GM21528 (cell line): ENCODE measurements around the gene ARID3C.
"Not testable (repeated sequence)": the region's sequence is repeated elsewhere in the genome, so short reads cannot be mapped to it uniquely, and the experiment has no call there.

ENCODE experiments used
- ATAC-seq: cut with Tn5 transposase; IDR thresholded peaks from one replicate; pipeline ENCODE4 v1.9.1; 2021; ENCODE audit warnings: mild to moderate bottlenecking, moderate library complexity; ENCODE audit not compliant: unreplicated experiment, low FRiP score

ARID3C gene

DNA sequence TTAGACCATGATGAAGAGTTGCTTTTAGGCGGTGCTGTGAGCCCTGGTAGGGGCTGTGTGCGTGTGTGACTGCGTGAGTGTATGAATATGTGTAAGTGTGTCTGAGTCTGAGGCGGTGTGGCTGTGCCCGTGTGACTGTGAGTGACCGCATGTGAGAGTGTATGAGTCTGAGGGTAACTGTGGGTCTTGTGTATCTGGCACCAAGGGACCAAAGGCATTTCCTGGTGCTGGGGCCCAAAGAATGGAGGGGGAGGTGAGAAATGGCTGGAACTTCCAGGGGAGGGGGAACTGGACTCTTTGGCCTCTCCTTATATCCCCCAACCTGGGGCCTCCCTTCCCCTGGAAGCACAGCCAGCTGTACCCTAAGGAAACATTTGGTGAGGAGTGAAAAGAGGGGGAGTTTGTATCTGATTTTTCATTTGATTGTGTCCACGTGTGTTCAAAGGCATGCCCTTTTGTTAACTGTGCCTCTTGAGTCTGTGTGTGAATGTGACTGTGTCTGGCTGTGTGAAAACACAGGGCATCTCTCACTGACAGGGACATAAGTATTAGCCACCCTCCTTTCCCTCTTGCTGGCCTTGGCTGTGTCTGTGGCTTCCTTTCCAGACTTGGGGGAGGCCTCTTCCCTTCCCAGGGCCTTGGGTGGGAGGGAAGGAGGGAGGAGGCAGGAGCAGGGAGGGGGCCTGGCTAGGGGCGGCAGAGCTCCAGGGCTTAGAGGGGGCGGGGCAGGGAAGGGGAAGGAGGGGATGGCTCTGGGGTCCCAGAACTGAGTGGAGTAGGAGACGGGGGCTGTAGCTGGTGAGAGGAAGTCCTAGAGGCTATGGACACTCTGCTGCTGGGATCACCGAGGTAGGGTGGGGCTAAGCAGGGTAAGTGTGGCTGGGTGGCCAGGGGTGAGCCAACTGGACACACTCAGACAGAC is 24.5 kb upstream of the ARID3C start:
- ATAC-seq = no peak

DNA sequence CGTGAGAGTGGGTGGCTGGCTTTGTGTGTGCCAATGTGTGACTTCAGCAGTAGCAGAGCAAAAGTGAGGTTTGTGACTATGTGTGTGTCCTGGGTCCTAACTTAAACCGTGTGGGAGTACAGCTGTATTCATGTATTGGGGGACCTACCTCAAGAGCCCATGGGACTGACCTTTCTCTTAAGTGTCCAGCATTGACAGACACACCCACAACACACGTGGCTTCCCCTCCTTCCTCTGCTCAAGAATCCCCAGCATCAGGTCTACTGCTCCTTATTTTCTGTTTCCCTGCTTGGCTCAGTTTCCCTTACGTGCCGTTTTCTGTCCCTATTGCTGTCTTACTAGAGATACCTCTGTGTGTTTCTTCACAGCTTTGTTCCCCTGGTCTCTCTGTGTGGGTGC is 23.7 kb upstream of the ARID3C start:
- ATAC-seq = no peak

GRCh38 chr9:34651876-34652601 is 23.2 kb upstream of the ARID3C start, which contains the start of gene IL11RA:
IL11RA (plus strand) TSS chr9:34652185; CDS start chr9:34655218, 3,033 bp downstream.
- no peak for ATAC-seq

DNA sequence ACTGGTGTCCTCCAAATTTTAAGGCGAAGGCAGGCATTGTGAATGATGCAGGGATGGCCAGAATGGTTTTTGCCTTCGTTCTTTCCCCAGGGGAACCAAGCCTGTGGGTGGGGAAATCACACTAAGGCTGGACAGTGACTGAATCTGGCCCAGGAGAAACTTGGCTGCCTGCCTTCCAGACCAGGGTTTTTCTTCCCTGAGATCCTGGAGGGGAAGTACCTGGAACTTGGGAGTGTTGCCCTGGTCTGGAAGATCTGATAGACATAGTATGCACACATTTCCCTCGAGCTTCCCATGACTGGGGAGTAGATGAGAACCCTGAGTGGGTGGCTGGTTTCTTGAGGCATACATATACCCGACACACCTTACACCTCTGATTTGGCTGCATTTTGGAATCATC is 22.5 kb upstream of the ARID3C start:
- ATAC-seq = no peak

DNA sequence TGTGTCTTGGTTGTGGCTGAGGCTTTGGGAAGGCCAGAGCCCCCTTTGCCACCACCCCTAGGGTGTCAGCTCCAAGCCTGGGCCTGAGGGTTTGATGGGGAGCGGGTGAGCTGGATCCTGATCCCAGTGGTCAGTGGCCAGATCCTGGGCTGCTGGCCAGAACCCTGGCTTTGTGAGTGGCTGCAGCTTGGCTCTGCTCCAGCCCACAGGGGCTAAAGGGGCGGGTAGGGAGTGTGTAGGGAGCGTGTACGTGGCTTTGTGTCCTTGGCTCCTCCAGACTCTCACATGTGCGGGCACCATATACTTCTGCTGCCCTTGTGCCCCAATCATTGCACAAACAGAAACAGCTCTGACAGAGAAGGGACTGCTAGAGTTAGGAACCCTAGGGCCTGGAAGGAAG is 21.9 kb upstream of the ARID3C start:
- ATAC-seq = no peak

GRCh38 chr9:34648673-34649072 is 19.8 kb upstream of the ARID3C start:
- no peak for ATAC-seq

- no peak for ATAC-seq
These were observed 18.8 kb upstream of the ARID3C start for GRCh38 chr9:34647651-34648050.

- no peak for ATAC-seq
These were observed 18.2 kb upstream of the ARID3C start for GRCh38 chr9:34647084-34647403.

- ATAC-seq = peak; percentile 89
These were observed 17.6 kb upstream of the ARID3C start, which contains the start of gene GALT for GRCh38 chr9:34646211-34647083. GALT (plus strand) TSS chr9:34646675; CDS start chr9:34646705, 30 bp downstream.

DNA sequence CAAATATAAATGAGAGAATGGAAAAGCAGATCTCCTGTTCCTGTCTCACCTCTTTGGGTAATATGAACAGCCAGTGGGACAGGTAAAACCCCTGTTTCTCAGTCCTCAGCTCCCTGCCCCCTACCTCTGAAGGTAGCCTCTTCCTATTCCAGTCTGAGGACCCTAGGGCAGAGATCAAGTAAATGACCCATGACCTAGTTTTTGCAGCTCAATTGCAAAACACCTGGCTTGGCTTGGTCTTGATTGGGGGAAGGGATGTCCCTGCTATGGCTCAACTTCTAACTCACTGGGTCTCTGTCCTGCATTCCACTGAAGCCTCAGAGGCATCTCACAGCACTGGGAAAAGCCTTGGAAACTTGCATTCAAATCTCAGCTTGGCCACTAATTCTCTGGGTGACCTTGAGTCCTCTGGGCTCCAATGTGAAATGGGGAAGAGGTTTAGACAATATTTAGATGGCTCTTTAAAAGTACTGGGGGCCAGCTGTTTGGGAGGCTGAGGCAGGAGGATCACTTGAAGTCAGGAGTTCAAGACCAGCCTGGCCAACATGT is 16.0 kb upstream of the ARID3C start:
- ATAC-seq = no peak

- no peak for ATAC-seq
These were observed 13.8 kb upstream of the ARID3C start for GRCh38 chr9:34642679-34643078.

- ATAC-seq = not testable (repeated sequence)
These were observed 10.5 kb upstream of the ARID3C start for GRCh38 chr9:34639322-34639721.

GRCh38 chr9:34638138-34638445 is 9.2 kb upstream of the ARID3C start:
- no peak for ATAC-seq

- ATAC-seq = peak; percentile 83
These were observed 8.7 kb upstream of the ARID3C start, which contains the start of gene SIGMAR1 for GRCh38 chr9:34637356-34638137. SIGMAR1 (minus strand) TSS chr9:34637787; CDS start chr9:34637697, 90 bp downstream.

DNA sequence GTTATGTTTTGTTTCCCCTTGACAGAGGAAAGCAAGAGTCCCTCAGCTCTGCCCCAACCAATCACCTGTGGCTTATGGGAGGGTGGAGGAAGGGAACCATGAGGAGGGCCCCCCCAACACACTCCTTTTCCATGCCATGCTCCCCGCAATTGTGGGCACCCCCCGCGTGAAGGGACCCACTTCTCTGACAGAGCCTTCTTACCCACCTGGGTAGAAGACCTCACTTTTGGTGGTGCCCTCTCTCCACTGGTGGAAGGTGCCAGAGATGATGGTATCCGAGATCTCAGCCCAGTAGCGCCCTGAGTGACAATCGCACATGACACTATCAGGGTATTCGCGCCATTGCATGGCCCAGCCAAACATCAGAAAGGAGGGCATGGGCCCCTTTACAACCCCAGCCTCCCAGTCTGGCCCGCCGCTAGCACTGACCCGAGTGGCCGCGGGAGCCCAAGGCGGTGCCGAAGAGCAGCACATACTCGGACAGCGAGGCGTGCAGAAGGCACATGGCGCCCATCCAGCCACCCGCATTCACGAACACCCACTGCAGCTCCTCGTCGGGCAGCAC is 8.0 kb upstream of the ARID3C start:
- peak; percentile 3 for ATAC-seq

- ATAC-seq = no peak
These were observed 6.7 kb upstream of the ARID3C start for GRCh38 chr9:34635556-34635955.

GRCh38 chr9:34634551-34635248 is 5.8 kb upstream of the ARID3C start:
- ATAC-seq = no peak

- no peak for ATAC-seq
These were observed 5.1 kb upstream of the ARID3C start for GRCh38 chr9:34633851-34634550.
